ENCODE data around the gene AHCY.

Gene AHCY

DNA sequence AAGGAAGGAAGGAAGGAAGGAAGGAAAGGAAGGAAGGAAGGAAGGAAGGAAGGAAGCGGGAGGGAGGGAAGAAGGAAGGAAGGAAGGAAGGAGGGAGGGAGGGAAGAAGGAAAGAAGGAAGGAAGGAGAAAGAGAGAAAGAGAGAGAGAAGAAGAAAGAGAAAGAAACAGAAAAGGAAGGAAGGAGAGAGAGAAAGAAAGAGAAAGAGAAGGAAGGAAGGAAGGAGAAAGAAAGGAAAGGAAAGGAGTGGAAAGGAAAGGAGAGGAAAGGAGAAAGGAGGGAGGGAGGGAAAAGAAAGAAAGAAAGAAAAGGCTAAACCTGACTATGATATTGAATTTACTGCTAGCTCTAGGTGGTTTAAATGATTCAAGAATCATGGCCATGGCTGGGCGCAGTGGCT, 67.3 kb downstream of the AHCY start:
- H3K4me3 ChIP-seq (ENCODE audit: low read depth, low read length): no peak overlapping the region
- in situ Hi-C loops (cut with HindIII; ENCODE audit: low sequenced_read_pairs): no loop called here
- DNase-seq (ENCODE audit: low read depth, low spot score): no peak
- TF ChIP-seq CTCF (IDR thresholded peaks at IDR 0.05; ENCODE audit: low read depth, low read length): no peak

DNA sequence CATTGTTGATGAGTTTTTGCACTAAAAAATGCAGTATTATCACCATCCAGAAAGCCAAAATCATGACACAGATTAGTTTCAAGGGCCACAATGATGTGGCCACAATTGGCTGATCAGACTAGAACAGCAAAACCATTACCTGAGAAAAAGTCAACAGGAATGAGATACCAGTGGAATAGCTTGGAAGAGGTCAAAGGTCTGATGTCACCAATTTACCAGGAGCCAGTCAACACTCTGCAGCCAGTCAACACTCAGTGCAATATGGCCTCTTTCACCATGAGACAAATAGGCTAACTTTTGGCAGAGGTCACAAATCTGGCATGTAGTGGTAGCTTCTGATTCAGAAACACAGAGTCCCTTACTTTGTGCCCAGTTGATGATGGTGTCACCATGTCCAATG, 69.5 kb downstream of the AHCY start:
- no peak overlapping the region for H3K4me3 ChIP-seq (ENCODE audit: low read depth, low read length)
- DNase-seq (ENCODE audit: low read depth, low spot score): no peak
- no peak for TF ChIP-seq CTCF (IDR thresholded peaks at IDR 0.05; ENCODE audit: low read depth, low read length)
- in situ Hi-C loops (cut with HindIII; ENCODE audit: low sequenced_read_pairs): no loop called here

- DNase-seq (ENCODE audit: low read depth, low spot score): no peak
- in situ Hi-C loops (cut with HindIII; ENCODE audit: low sequenced_read_pairs): no loop called here
- TF ChIP-seq CTCF (IDR thresholded peaks at IDR 0.05; ENCODE audit: low read depth, low read length): no peak
- H3K4me3 ChIP-seq (ENCODE audit: low read depth, low read length): no peak overlapping the region
These were observed 70.6 kb downstream of the AHCY start for GRCh38 chr20:34232494-34233087.

DNA sequence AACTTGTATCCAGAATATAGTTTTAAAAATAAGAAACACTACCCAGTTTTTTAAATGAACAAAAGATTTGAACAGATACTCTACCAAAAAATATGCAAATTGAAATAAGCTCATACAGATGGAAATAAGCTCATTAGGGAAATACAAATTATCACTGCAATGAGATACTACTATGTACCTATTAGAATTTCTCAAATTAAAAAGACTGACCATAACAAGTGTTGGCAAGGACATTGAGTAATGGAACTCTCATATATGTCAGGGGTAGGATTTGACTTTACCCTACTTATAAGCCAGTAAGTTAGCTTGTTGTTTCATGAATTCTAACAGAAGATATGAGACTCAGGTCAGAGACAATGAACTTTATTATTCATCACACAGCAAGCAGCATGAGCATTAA, 71.5 kb downstream of the AHCY start:
- no peak for TF ChIP-seq CTCF (IDR thresholded peaks at IDR 0.05; ENCODE audit: low read depth, low read length)
- no peak overlapping the region for H3K4me3 ChIP-seq (ENCODE audit: low read depth, low read length)
- no peak for DNase-seq (ENCODE audit: low read depth, low spot score)
- in situ Hi-C loops (cut with HindIII; ENCODE audit: low sequenced_read_pairs): no loop called here

Measured in astrocyte of the spinal cord (primary cell).